Thoracic aorta (tissue), 2 donors: ENCODE measurements around the gene CBX5. TPM values are rescaled to one million over a fixed set of nuclear protein-coding genes. Genes with fewer than 3 reads are reported as not detected.
"Not testable (repeated sequence)": the region's sequence is repeated elsewhere in the genome, so short reads cannot be mapped to it uniquely, and the experiment has no call there.

Experiments used
- ATAC-seq: fragments of 150-250 bp; one replicate; pipeline ENCODE4 v1.8.0; 2017; ENCODE audit warnings: low read depth; ENCODE audit not compliant: insufficient number of reproducible peaks, low FRiP score
- DNase-seq: peaks from one replicate; pipeline ENCODE4 v3.0.0-alpha.2; 2020; ENCODE audit warnings: low spot score
- H3K27ac ChIP-seq, 2 donors: fragments of 200-600 bp; sonication (generic); 1 replicate in 1 of 2; 2 replicates in 1 of 2; pipeline ENCODE4 v1.5.1; 2016; ENCODE audit warnings: mild to moderate bottlenecking in 2 of 2, moderate library complexity in 2 of 2
- H3K27me3 ChIP-seq: fragments of 200-600 bp; sonication (generic); replicated peaks from 2 replicates; pipeline ENCODE4 v1.6.0; 2016; ENCODE audit warnings: mild to moderate bottlenecking; ENCODE audit not compliant: insufficient read depth
- H3K36me3 ChIP-seq: fragments of 200-600 bp; sonication (generic); one replicate; pipeline ENCODE4 v1.5.1; 2016
- H3K4me1 ChIP-seq, 2 donors: fragments of 200-600 bp; sonication (generic); 1 replicate in 1 of 2; 2 replicates in 1 of 2; pipeline versions ENCODE4 v1.5.1 to v1.6.0; 2016; ENCODE audit warnings: low read depth in 2 of 2, mild to moderate bottlenecking in 1 of 2; ENCODE audit not compliant: control insufficient read depth in 1 of 2
- H3K4me3 ChIP-seq: fragments of 200-600 bp; sonication (generic); 2 replicates; pipeline ENCODE4 v1.5.1; 2016; ENCODE audit warnings: mild to moderate bottlenecking
- H3K9me3 ChIP-seq: fragments of 200-600 bp; sonication (generic); 2 replicates; pipeline ENCODE4 v1.5.1; 2016
- total RNA-seq, 2 donors: library from RNA; depleted of rRNA; stranded (reverse); fragments of >200 nt; gene quantifications; one replicate each; pipeline versions ENCODE4 v1.1.0 to v1.2.3, GENCODE V29; 2016
- TF ChIP-seq, protein P1 (sequence below): fragments of 200-600 bp; sonication (generic); IDR thresholded peaks from one replicate; pipeline ENCODE4 v1.5.1; 2019; ENCODE audit warnings: antibody characterized with exemption

Gene CBX5
- total RNA-seq, 2 donors from 2014 or later: 37.6 to 52.7 TPM

- Histone ChIP-seq H3K36me3 (no peaks in the 10 kb centered on the region), H3K9me3 (no peaks in the 10 kb centered on the region), H3K4me3 (no peak overlapping the region), H3K27me3 (no peaks in the 10 kb centered on the region), H3K4me1 (peaks cover 0 to 6% of the 10 kb centered on the region in 2 donors), H3K27ac (no peak overlapping the region)
- ATAC-seq: no peak
- TF ChIP-seq, protein P1, sequence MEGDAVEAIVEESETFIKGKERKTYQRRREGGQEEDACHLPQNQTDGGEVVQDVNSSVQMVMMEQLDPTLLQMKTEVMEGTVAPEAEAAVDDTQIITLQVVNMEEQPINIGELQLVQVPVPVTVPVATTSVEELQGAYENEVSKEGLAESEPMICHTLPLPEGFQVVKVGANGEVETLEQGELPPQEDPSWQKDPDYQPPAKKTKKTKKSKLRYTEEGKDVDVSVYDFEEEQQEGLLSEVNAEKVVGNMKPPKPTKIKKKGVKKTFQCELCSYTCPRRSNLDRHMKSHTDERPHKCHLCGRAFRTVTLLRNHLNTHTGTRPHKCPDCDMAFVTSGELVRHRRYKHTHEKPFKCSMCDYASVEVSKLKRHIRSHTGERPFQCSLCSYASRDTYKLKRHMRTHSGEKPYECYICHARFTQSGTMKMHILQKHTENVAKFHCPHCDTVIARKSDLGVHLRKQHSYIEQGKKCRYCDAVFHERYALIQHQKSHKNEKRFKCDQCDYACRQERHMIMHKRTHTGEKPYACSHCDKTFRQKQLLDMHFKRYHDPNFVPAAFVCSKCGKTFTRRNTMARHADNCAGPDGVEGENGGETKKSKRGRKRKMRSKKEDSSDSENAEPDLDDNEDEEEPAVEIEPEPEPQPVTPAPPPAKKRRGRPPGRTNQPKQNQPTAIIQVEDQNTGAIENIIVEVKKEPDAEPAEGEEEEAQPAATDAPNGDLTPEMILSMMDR: no peak
- no peak for DNase-seq
Observed at GRCh38 chr12:54195080-54195736, 84.7 kb downstream of the CBX5 start.

DNA sequence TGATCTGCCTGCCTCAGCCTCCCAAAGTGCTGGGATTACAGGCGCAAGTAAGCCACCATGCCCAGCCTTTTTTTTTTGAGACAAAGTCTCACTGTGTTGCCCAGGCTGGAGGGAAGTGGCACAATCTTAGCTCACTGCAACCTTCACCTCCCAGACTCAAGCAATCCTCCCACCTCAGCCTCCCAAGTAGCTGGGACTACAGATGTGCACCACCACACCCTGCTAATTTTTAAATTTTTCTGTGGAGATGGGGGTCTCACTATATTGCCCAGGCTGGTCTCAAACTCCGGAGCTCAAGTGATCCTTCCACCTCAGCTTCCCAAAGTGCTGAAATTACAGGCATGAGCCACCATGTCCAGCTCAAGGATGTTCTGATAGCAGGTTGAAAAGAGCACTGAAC is 85.3 kb downstream of the CBX5 start:
- not testable (repeated sequence) for H3K4me1 ChIP-seq, H3K9me3 ChIP-seq, H3K27me3 ChIP-seq, DNase-seq, H3K27ac ChIP-seq, H3K4me3 ChIP-seq, H3K36me3 ChIP-seq, ATAC-seq

DNA sequence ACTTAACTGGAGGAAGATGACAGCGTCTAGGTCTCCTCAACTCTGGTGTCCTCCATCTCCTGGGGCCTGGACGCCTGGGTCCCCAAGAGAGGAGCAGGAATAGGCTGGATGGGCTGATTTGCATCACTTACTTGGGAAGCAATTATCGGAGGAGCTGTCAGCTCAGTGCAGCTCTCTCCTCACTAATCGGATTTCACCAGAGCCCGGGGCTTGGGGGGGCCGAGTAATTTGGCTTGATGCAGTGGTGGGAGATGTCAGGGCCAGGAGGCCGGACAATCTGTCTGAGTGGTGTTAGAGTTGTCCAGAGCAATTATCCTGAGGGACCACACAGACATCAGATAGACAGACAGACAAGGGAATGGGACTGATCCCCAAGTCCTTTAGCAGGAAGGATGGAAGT is 86.5 kb downstream of the CBX5 start:
- DNase-seq (no peak), ATAC-seq (no peak)
- Histone ChIP-seq H3K4me1 (peaks cover 0 to 6% of the 10 kb centered on the region in 2 donors), H3K27me3 (no peaks in the 10 kb centered on the region), H3K4me3 (no peak overlapping the region), H3K36me3 (no peaks in the 10 kb centered on the region), H3K27ac (no peak overlapping the region), H3K9me3 (no peaks in the 10 kb centered on the region)
- TF ChIP-seq, protein P1: no peak

DNA sequence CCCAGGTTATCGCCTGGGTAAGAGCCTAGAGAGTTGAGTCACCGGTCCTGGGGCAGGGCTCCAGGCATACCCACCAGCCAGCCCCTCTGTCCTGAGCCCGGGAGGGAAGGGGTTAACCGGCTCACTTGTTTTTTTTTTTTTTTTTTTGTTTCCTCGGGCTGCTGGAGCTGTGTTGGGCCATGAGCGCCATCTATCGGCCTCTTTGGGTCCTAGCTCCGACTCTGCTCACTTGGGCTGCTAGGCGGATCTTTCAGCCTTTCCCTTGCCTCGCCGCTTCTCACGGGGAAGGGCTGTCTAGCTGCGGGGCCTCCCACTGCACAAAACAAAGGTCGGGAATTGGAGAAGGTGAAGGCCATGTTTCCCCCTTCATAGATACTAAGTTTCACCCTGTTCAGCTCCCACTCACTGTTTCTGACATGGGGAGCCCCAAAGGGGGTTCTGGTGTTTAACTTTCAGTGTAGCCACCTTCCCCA is 88.3 kb downstream of the CBX5 start:
- TF ChIP-seq, protein P1: peak; percentile 82
- Histone ChIP-seq H3K9me3 (no peaks in the 10 kb centered on the region), H3K27me3 (no peaks in the 10 kb centered on the region), H3K36me3 (no peaks in the 10 kb centered on the region), H3K4me3 (no peak overlapping the region), H3K4me1 (peaks cover 4 to 21% of the 10 kb centered on the region in 2 donors), H3K27ac (no peak overlapping the region)
- DNase-seq (peak; percentile 49), ATAC-seq (peak; percentile 59)

DNA sequence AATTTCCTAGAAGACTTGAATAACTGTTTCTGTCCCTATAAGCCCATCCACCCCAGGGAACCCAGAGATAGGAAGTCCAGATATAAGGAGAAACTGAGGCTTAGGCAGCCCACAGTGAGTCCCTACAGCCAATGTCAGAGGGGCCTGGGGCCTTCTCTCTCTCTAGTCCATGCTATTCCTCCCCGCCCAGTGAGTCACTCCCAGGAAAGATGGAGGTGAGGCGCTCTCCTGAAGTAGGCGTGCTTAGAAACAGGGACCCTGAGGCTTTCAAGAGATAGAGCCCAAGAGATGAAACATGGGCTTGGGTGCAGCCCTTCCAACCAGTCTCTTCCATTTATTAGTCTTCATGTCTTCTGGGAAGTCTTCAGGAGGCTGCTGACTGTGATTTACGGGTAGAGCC is 88.8 kb downstream of the CBX5 start:
- ATAC-seq: no peak
- TF ChIP-seq, protein P1: no peak

GRCh38 chr12:54189198-54189539 is 90.8 kb downstream of the CBX5 start:
- ATAC-seq (peak; percentile 21), DNase-seq (no peak)
- peaks cover 4 to 25% of the 10 kb centered on the region in 2 donors for H3K4me1 ChIP-seq
- H3K4me3 ChIP-seq: peak overlapping the region; percentile 88
- no peaks in the 10 kb centered on the region for H3K27me3 ChIP-seq
- TF ChIP-seq, protein P1: no peak
- no peak overlapping the region for H3K27ac ChIP-seq
- H3K9me3 ChIP-seq: no peaks in the 10 kb centered on the region
- peaks cover 3% of the 10 kb centered on the region for H3K36me3 ChIP-seq

More for the DNA sequence above, 88.8 kb downstream of the CBX5 start:
- no peaks in the 10 kb centered on the region for H3K36me3 ChIP-seq
- DNase-seq: no peak
- no peak overlapping the region for H3K27ac ChIP-seq
- no peaks in the 10 kb centered on the region for H3K9me3 ChIP-seq
- no peak overlapping the region for H3K4me3 ChIP-seq
- peaks cover 4 to 25% of the 10 kb centered on the region in 2 donors for H3K4me1 ChIP-seq
- no peaks in the 10 kb centered on the region for H3K27me3 ChIP-seq
